Pancreas (tissue), 10 donors: ENCODE results near the gene PCF11. TPM values are rescaled to one million over a fixed set of nuclear protein-coding genes. Genes with fewer than 3 reads are reported as not detected.

Experiments used
- ATAC-seq, 4 donors: fragments of 200-7000 bp; cut with Tn5 transposase; one replicate each; pipeline versions ENCODE4 v1.8.0 to v1.9.1; 2020; ENCODE audit warnings: mild to moderate bottlenecking in 4 of 4, moderate library complexity in 4 of 4
- DNase-seq, 6 donors: peaks; one replicate each; pipeline ENCODE4 v3.0.0-alpha.2; 2020
- FAIRE-seq: peaks from 2 replicates; lab custom pipeline; 2012; peaks lifted over from hg19 to GRCh38; lab: Jason Lieb, UNC
- H3K27ac ChIP-seq, 4 donors: fragments of 200-600 bp; sonication (generic); 1 replicate in 3 of 4; 2 replicates in 1 of 4; pipeline versions ENCODE4 v1.5.0 to v1.8.0; 2020
- H3K27me3 ChIP-seq, 4 donors: fragments of 200-600 bp; one replicate each; pipeline ENCODE4 v1.8.0; 2021
- H3K36me3 ChIP-seq, 3 donors: fragments of 200-600 bp; sonication (generic) in 1 of 3; one replicate each; pipeline versions ENCODE4 v1.5.0 to v1.8.0; 2020 to 2021
- H3K4me1 ChIP-seq, 3 donors: fragments of 200-600 bp; one replicate each; pipeline ENCODE4 v1.8.0; 2021
- H3K4me3 ChIP-seq, 4 donors: fragments of 200-600 bp; sonication (generic) in 2 of 4; one replicate each; pipeline versions ENCODE4 v1.5.0 to v1.8.0; 2020 to 2021
- H3K9me3 ChIP-seq, 4 donors: fragments of 200-600 bp; one replicate each; pipeline ENCODE4 v1.8.0; 2021
- CTCF ChIP-seq, 4 donors: fragments of 200-600 bp; sonication (generic) in 3 of 4; IDR thresholded peaks; one replicate each; pipeline versions ENCODE4 v1.5.0 to v1.8.0; 2021; ENCODE audit warnings: antibody characterized with exemption in 4 of 4
- WGBS, 2 donors: extraction: QIAGEN DNeasy Blood & Tissue Kit; methylation state at CpG; one replicate each; pipeline ENCODE4 v1.1.7; 2013; 5-methylcytosine and 5-hydroxymethylcytosine counted together
- intact Hi-C, 3 donors: fragments of 100-400 bp; cut with DNase I; formaldehyde crosslinking; loops; one replicate each; pipeline versions ENCODE4 v1.11.1 to v1.14.2; 2022
- polyA plus RNA-seq, 2 donors: library from polyadenylated mRNA; stranded (reverse); fragments of 200-250 nt; gene quantifications; one replicate each; pipeline ENCODE4 v1.2.3, GENCODE V29; 2013
- total RNA-seq, 6 donors: library from RNA; stranded (reverse); fragmentation: NEBNext Ultra II Directional in 4 of 6; extraction: Animal tissue kit (Norgen Biotek cat#: 25700) in 4 of 6; gene quantifications; one replicate each; pipeline versions ENCODE4 v1.2.1 to v1.2.4, GENCODE V29; 2021 to 2023
- donor health status: healthy with polysubstance abuse.
- donor health status: DM: no; HTN: no; CAD: no; lungs with moderate emphysema.
- donor health status: DM: no; HTN: no; CAD: no.
- donor health status: control.
- donor health status: control.
- donor health status: Bipolar disorder and iron deficiency.
- donor health status: DM: yes; HTN: yes; CAD: no.
- donor health status: DM: no; HTN: no; CAD: no.
- donor health status: DM: no; HTN: no; CAD: no.
- donor health status: DM: yes; HTN: yes; CAD: no.

Gene PCF11
- total and polyA plus RNA-seq, 8 donors: 18.4 to 34.3 (median 25.6) TPM

GRCh38 chr11:83139310-83139709 is 17.6 kb upstream of the PCF11 start:
- Histone ChIP-seq H3K9me3 (no peaks in the 10 kb centered on the region), H3K27ac (no peak overlapping the region), H3K27me3 (no peaks in the 10 kb centered on the region), H3K4me3 (no peak overlapping the region), H3K36me3 (no peaks in the 10 kb centered on the region), H3K4me1 (no peaks in the 10 kb centered on the region)
- no peak for TF ChIP-seq CTCF (IDR thresholded peaks at IDR 0.05)
- 93 to 97% methylated on average over 6 of the region's 6 CpGs for WGBS, 2 donors
- intact Hi-C loops: no loop called here
- ATAC-seq (no peak), DNase-seq (no peak), FAIRE-seq (no peak)

- DNase-seq: no peak
- no peak for TF ChIP-seq CTCF (IDR thresholded peaks at IDR 0.05)
- intact Hi-C loops: no loop called here
- no peak overlapping the region for H3K27ac ChIP-seq
- H3K4me1 ChIP-seq: no peaks in the 10 kb centered on the region
- H3K27me3 ChIP-seq: no peaks in the 10 kb centered on the region
- no peaks in the 10 kb centered on the region for H3K36me3 ChIP-seq
- ATAC-seq: no peak
- 81 to 89% methylated on average over 11 of the region's 11 CpGs for WGBS, 2 donors
- H3K4me3 ChIP-seq: no peak overlapping the region
- no peak for FAIRE-seq
- H3K9me3 ChIP-seq: no peaks in the 10 kb centered on the region
Measured at GRCh38 chr11:83140691-83141455, 16.1 kb upstream of the PCF11 start.

- no peak for DNase-seq
- 83 to 92% methylated on average over 4 of the region's 4 CpGs for WGBS, 2 donors
- intact Hi-C loops: no loop called here
Measured at GRCh38 chr11:83147895-83148294, 9.0 kb upstream of the PCF11 start.

GRCh38 chr11:83150450-83150849 is 6.5 kb upstream of the PCF11 start:
- Histone ChIP-seq H3K9me3 (no peaks in the 10 kb centered on the region), H3K4me1 (no peaks in the 10 kb centered on the region), H3K4me3 (no peak overlapping the region), H3K27me3 (no peaks in the 10 kb centered on the region), H3K27ac (no peak overlapping the region), H3K36me3 (no peaks in the 10 kb centered on the region)
- TF ChIP-seq CTCF (IDR thresholded peaks at IDR 0.05): no peak
- ATAC-seq (no peak), DNase-seq (no peak), FAIRE-seq (no peak)
- 96 to 98% methylated on average over 2 of the region's 2 CpGs for WGBS, 2 donors
- intact Hi-C loops: no loop called here

More at GRCh38 chr11:83147895-83148294, 9.0 kb upstream of the PCF11 start:
- H3K27me3 ChIP-seq: no peaks in the 10 kb centered on the region
- no peaks in the 10 kb centered on the region for H3K9me3 ChIP-seq
- no peak for TF ChIP-seq CTCF (IDR thresholded peaks at IDR 0.05)
- FAIRE-seq (no peak), ATAC-seq (no peak)
- no peak overlapping the region for H3K27ac ChIP-seq
- H3K4me3 ChIP-seq: no peak overlapping the region
- H3K4me1 ChIP-seq: no peaks in the 10 kb centered on the region
- no peaks in the 10 kb centered on the region for H3K36me3 ChIP-seq

- 82 to 90% methylated on average over 10 of the region's 10 CpGs for WGBS, 2 donors
- intact Hi-C loops: no loop called here
- no peak for FAIRE-seq
- DNase-seq: no peak
- Histone ChIP-seq H3K27me3 (no peaks in the 10 kb centered on the region), H3K4me1 (no peaks in the 10 kb centered on the region), H3K36me3 (no peaks in the 10 kb centered on the region), H3K4me3 (no peak overlapping the region), H3K27ac (no peak overlapping the region), H3K9me3 (no peaks in the 10 kb centered on the region)
- ATAC-seq: no peak
- TF ChIP-seq CTCF (IDR thresholded peaks at IDR 0.05): no peak
Measured at GRCh38 chr11:83151274-83151977, 5.5 kb upstream of the PCF11 start.
